ENCODE results near the gene AIM2. TPM values are rescaled to one million over a fixed set of nuclear protein-coding genes. Genes with fewer than 3 reads are reported as not detected.

The AIM2 gene
- polyA plus RNA-seq, 1 donor (not counting 4 experiments of a cell fraction or from before 2014, with no cell fraction given) = 0.33 TPM

DNA sequence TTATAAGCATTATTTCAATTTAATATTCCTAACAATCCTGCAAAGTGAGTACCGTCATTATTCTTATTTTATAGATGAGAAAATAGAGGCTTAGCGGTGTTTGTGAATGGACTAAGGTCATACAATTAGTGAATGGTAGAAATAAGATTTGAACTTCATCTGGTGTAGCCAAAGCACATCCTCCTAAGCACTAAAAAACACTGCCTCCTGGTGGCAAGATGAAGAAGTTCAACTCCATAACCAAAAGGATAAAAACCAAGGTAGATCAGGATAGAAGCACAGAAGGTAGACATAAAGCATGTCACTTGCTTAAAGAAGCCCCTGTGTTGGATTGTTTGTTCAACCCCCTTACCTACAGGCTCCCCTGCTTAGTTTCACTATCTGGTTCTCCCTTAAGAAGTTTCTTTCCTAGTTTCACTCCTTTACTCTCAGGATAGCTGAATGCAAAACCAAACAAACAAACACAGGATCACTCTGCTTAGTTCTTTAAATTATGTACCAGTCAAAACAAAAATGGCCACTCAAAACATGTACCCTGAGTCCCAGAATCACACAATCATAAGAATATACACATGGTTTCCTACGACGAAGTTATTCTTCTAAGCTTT, 12.7 kb upstream of the AIM2 start:
- no peaks in the 10 kb centered on the region for H3K9me1 ChIP-seq (ENCODE audit: control insufficient read depth, extremely low read depth, insufficient read depth, low read length)
- no peak overlapping the region for H3K4me3 ChIP-seq (ENCODE audit: control insufficient read depth in 2 of 3, extremely low read depth in 1 of 3, insufficient read depth in 2 of 3, low read depth in 1 of 3, low read length in 3 of 3)
- H3K9ac ChIP-seq (ENCODE audit: control insufficient read depth, extremely low read depth, insufficient read depth, low read length) = no peak overlapping the region
- no peaks in the 10 kb centered on the region for H3K79me2 ChIP-seq (ENCODE audit: control insufficient read depth, insufficient read depth, low read length)
- no peaks in the 10 kb centered on the region for H3K27me3 ChIP-seq (ENCODE audit: control insufficient read depth, extremely low read depth, insufficient read depth, low read length)
- no peaks in the 10 kb centered on the region for H4K20me1 ChIP-seq (ENCODE audit: control insufficient read depth, extremely low read depth, insufficient read depth, low read length)
- no peaks in the 10 kb centered on the region for H3K9me3 ChIP-seq (ENCODE audit: control insufficient read depth, low read depth, low read length)
- FAIRE-seq = no peak
- no peaks in the 10 kb centered on the region for H3K36me3 ChIP-seq (ENCODE audit: control insufficient read depth in 2 of 2, extremely low read depth in 1 of 2, insufficient read depth in 2 of 2, low read length in 2 of 2)
- H2AFZ ChIP-seq (ENCODE audit: control insufficient read depth, low read length) = peak overlapping the region; percentile 43
- H3K27ac ChIP-seq (ENCODE audit: control insufficient read depth, insufficient read depth, low read length) = peak overlapping the region; percentile 53
- TF ChIP-seq EZH2 (IDR thresholded peaks at IDR 0.05; ENCODE audit: low read length) = no peak
- TF ChIP-seq, protein P1, sequence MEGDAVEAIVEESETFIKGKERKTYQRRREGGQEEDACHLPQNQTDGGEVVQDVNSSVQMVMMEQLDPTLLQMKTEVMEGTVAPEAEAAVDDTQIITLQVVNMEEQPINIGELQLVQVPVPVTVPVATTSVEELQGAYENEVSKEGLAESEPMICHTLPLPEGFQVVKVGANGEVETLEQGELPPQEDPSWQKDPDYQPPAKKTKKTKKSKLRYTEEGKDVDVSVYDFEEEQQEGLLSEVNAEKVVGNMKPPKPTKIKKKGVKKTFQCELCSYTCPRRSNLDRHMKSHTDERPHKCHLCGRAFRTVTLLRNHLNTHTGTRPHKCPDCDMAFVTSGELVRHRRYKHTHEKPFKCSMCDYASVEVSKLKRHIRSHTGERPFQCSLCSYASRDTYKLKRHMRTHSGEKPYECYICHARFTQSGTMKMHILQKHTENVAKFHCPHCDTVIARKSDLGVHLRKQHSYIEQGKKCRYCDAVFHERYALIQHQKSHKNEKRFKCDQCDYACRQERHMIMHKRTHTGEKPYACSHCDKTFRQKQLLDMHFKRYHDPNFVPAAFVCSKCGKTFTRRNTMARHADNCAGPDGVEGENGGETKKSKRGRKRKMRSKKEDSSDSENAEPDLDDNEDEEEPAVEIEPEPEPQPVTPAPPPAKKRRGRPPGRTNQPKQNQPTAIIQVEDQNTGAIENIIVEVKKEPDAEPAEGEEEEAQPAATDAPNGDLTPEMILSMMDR (optimal IDR thresholded peaks at IDR 0.05 in 1 of 3, IDR thresholded peaks at IDR 0.05 in 1 of 3, conservative IDR thresholded peaks at IDR 0.05 in 1 of 3; ENCODE audit: extremely low read depth in 1 of 3, insufficient read depth in 2 of 3, low read length in 3 of 3) = peak in 2 of 3 experiments; percentile 47 to 56
- H3K4me1 ChIP-seq (ENCODE audit: control insufficient read depth, extremely low read depth, insufficient read depth, low read length) = peaks cover 47% of the 10 kb centered on the region
- no peak overlapping the region for H3K4me2 ChIP-seq (ENCODE audit: control insufficient read depth, extremely low read depth, insufficient read depth, low read depth, low read length)
- no peak for DNase-seq (ENCODE audit: low read depth, low spot score)
- dilution Hi-C loops (cut with MboI; ENCODE audit: extremely low pct_ligation_motif_present, low sequenced_read_pairs) = no loop called here

- DNase-seq (ENCODE audit: low read depth, low spot score) (no peak), FAIRE-seq (no peak)
- Histone ChIP-seq H3K27ac (ENCODE audit: control insufficient read depth, insufficient read depth, low read length) (peak overlapping the region; percentile 53), H2AFZ (ENCODE audit: control insufficient read depth, low read length) (no peak overlapping the region), H3K36me3 (ENCODE audit: control insufficient read depth in 2 of 2, extremely low read depth in 1 of 2, insufficient read depth in 2 of 2, low read length in 2 of 2) (no peaks in the 10 kb centered on the region), H3K9me3 (ENCODE audit: control insufficient read depth, low read depth, low read length) (no peaks in the 10 kb centered on the region), H3K4me3 (ENCODE audit: control insufficient read depth in 2 of 3, extremely low read depth in 1 of 3, insufficient read depth in 2 of 3, low read depth in 1 of 3, low read length in 3 of 3) (no peak overlapping the region), H3K9ac (ENCODE audit: control insufficient read depth, extremely low read depth, insufficient read depth, low read length) (no peak overlapping the region), H3K9me1 (ENCODE audit: control insufficient read depth, extremely low read depth, insufficient read depth, low read length) (no peaks in the 10 kb centered on the region), H3K27me3 (ENCODE audit: control insufficient read depth, extremely low read depth, insufficient read depth, low read length) (no peaks in the 10 kb centered on the region), H3K4me2 (ENCODE audit: control insufficient read depth, extremely low read depth, insufficient read depth, low read depth, low read length) (peak overlapping the region; percentile 1), H3K79me2 (ENCODE audit: control insufficient read depth, insufficient read depth, low read length) (no peaks in the 10 kb centered on the region), H3K4me1 (ENCODE audit: control insufficient read depth, extremely low read depth, insufficient read depth, low read length) (peaks cover 47% of the 10 kb centered on the region), H4K20me1 (ENCODE audit: control insufficient read depth, extremely low read depth, insufficient read depth, low read length) (no peaks in the 10 kb centered on the region)
- TF ChIP-seq EZH2 (IDR thresholded peaks at IDR 0.05; ENCODE audit: low read length) = no peak
- TF ChIP-seq, protein P1 (optimal IDR thresholded peaks at IDR 0.05 in 1 of 3, IDR thresholded peaks at IDR 0.05 in 1 of 3, conservative IDR thresholded peaks at IDR 0.05 in 1 of 3; ENCODE audit: extremely low read depth in 1 of 3, insufficient read depth in 2 of 3, low read length in 3 of 3) = no peak
- dilution Hi-C loops (cut with MboI; ENCODE audit: extremely low pct_ligation_motif_present, low sequenced_read_pairs) = no loop called here
Observed at GRCh38 chr1:159088546-159089183, 12.1 kb upstream of the AIM2 start.
